LNCaP clone FGC (cell line): ENCODE data around the gene AKAP8.

Source experiments
- DNase-seq: peaks from one replicate; pipeline ENCODE4 v3.0.0-alpha.2; 2011; ENCODE audit warnings: low read depth
- H3K4me3 ChIP-seq: 2 replicates; pipeline ENCODE4 v1.5.1; 2011; ENCODE audit warnings: mild to moderate bottlenecking, low read depth, low read length, control low read depth
- TF ChIP-seq, protein P1 (sequence below): IDR thresholded peaks from 2 replicates; pipeline ENCODE4 v1.5.1; 2012; ENCODE audit warnings: mild to moderate bottlenecking; ENCODE audit not compliant: control insufficient read depth, insufficient read depth; ENCODE audit errors: extremely low read depth

The AKAP8 gene

DNA sequence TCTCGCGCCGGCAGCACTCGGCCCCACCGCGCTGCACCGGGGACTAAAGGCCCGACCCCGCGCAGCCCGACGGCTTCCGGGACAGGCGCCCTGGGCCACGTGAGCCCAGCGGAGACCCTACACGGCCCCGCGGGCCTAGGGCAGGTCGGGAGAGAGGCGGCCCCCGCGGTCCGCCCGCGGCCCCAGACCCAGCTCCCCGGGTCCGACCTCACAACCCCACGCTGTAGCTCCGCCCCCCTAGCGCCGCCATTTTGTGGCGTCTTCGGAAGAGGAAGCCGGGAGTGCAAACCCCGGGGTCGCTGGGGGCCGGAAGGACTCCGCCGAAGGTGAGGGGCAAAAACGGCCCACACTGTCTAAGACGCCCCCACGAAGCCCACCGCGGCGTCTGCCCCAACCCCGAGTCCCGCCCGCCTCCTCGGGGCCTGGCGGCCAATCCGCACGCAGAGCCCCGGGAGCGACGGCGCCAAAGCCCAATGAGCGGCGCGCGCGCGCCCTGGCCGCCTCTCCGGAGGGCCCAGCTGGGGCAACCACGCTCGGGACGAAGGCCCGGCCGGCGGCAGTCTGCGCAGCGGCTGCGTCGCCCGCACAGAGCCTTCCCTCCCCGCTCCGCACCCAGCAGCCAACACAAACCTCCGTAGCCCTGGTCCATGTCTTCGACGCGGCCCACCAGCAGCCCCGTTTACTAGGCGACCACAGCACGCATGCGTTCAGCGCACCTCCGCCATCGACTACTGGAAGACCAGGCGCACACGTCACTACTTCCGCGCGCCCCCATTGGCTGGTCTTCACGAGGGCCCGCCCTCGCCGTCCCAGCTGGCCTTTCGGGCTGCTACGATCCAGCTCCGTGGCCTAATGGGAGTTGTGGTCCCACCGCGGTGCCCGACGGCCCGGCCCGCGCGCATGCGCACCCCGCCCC lies at the start of gene AKAP8:
AKAP8 (minus strand) TSS at position 705 of the 916 bp plus-strand sequence; CDS start at position 649, 56 bp downstream.
- DNase-seq, result peak; percentile 92
- peak within 1 kb of the TSS; percentile 69 for H3K4me3 ChIP-seq
- TF ChIP-seq, protein P1, sequence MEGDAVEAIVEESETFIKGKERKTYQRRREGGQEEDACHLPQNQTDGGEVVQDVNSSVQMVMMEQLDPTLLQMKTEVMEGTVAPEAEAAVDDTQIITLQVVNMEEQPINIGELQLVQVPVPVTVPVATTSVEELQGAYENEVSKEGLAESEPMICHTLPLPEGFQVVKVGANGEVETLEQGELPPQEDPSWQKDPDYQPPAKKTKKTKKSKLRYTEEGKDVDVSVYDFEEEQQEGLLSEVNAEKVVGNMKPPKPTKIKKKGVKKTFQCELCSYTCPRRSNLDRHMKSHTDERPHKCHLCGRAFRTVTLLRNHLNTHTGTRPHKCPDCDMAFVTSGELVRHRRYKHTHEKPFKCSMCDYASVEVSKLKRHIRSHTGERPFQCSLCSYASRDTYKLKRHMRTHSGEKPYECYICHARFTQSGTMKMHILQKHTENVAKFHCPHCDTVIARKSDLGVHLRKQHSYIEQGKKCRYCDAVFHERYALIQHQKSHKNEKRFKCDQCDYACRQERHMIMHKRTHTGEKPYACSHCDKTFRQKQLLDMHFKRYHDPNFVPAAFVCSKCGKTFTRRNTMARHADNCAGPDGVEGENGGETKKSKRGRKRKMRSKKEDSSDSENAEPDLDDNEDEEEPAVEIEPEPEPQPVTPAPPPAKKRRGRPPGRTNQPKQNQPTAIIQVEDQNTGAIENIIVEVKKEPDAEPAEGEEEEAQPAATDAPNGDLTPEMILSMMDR, result no peak

DNA sequence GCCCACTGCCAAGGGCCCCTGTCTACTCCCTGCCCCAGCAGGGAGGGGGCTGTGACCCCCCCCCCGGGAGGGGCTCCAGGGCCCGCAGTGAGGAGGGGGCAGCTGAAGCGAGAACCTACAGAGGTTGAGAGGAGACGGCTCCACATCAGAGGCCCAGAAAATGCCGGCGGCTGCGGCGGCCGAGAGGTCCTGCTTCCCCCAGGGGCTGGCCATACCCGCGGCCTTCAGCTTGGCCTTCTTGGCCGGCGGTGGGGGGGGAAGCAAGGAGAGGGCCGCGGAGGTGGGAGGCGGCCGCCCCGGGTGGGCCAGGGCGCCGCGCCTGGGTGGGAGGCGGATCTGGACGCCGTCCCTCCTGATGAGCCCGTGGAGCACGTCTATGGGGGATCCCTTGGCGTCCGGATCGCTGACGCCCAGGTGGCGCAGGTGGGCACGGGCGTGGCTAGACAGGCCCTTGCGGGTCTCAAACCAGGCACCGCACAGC lies 48.4 kb upstream of the AKAP8 start:
- no peak overlapping the region for H3K4me3 ChIP-seq
- TF ChIP-seq, protein P1, result no peak

DNA sequence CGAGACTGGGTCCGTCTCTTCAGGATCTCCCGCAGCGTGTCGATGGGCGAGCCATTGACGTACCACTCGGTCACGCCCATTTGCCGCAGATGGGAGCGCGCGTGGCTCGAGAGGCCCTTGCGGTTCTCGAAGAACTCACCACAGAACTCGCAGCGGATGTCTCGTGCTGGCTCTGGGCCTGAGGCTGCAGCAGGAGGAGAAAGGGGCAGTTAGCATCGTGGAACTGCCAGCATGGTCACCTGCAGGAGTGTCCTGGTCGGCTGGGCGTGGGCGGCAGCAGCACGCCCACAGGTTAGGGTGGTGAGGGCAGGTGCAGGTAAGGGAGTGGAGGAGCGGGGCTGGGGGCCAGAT lies 47.7 kb upstream of the AKAP8 start:
- TF ChIP-seq, protein P1, result no peak
- no peak overlapping the region for H3K4me3 ChIP-seq
- DNase-seq, result no peak

More for the DNA sequence above, 48.4 kb upstream of the AKAP8 start:
- no peak for DNase-seq

DNA sequence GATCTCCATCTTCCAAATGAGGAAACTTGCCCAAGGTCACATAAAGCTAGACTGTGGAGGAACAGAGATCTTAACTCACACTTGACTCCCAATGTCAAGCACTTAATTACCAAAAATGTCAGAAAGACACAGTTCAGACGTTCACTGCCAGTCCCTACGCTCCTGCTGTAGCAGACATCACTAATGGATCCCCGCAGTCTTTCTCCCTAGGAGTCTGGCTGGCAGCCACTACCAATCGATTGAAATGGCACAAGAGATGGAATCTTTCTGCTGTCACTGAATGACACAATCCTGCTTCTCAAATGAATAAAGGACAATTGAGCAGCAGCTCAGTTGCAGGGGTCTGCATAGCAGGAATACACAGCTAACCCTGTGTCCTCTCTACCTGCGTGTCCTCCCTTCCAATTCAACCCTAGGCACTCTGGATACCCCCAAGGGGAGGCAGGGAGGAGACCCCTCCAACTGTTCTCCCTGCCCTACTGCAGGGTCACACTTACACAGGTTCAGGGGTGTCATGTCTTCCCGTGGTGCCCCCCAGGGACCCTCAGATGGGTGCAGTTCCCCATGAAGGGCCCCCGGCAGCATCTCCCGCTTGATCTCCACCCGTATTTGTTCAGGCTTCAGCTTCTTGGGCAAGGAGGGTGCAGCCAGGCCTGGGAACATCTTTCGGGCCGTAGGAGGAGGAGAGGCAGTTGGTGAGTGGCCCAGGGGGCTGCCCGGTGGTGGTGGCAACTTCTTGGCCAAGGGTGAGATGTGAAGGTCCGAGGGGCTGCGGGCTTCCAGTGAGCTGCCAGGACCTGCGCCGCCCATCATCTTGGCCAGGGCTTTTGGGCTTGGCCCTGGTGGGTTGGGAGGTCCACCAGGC lies 47.1 kb upstream of the AKAP8 start:
- no peak overlapping the region for H3K4me3 ChIP-seq
- no peak for DNase-seq
- TF ChIP-seq, protein P1, result no peak

DNA sequence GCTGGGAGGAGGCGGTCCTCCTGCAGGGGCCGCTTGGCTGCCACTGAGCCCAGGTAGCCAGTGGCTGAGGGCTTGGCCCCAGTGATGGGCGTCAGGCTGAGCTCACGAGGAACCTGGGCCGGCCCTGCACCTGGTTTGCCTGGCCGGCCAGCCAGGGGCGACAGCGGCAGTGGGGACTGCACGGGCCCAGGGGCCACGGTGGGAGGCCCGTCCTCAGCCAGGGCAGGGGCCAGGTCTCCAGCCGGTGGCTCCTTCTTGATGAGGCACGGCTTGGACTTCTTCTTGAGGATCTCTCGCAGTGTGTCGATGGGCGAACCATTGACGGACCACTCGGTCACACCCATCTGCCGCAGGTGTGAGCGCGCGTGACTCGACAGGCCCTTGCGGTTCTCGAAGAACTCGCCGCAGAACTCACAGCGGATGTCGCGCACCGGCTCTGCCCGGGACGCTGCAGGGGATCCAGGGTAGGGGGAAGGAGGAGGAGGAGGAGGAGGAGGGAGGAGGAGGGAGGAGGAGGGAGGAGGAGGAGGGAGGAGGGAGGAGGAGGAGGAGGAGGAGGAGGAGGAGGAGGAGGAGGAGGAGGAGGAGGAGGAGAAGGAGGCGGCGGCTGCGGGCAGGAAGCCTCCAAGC lies 45.8 kb upstream of the AKAP8 start:
- TF ChIP-seq, protein P1, result no peak
- H3K4me3 ChIP-seq, result no peak overlapping the region
- no peak for DNase-seq

DNA sequence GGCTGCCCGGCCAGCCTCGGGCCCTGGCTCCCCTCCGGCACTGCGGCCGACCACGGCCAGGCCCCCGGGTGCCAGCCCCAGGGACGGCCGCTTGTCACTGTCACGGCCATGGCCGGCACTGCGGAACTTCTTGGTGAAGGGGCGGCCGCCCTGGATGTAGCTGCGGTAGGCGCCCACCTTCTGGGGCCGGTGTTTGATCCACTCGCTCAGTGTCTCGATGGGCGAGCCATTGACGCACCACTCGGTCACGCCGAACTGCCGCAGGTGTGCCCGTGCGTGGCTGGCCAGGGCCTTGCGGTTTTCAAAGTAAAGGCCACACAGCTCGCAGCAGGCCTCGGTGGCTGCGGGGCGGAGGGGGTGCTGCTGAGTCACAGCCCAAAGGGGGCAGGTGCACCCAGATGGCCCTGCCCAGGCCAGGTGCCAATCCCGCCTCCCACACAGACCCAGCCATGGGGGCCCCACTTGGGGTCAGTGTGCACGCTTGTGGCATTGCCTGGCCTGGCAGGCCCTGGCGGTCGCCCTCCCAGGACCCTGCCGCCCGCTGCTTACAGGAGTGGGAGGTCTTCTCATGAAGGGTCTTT lies 45.2 kb upstream of the AKAP8 start:
- H3K4me3 ChIP-seq, result no peak overlapping the region
- TF ChIP-seq, protein P1, result no peak
- no peak for DNase-seq
